Uterus (tissue), 4 donors: ENCODE results near the gene GATA3. TPM values are rescaled to one million over a fixed set of nuclear protein-coding genes. Genes with fewer than 3 reads are reported as not detected.

Experiments
- DNase-seq, 2 donors: peaks; one replicate each; pipeline ENCODE4 v3.0.0-alpha.2; 2019 to 2020
- H3K27ac ChIP-seq, 2 donors: fragments of 200-600 bp; sonication (generic); 1 replicate in 1 of 2; 2 replicates in 1 of 2; pipeline ENCODE4 v1.5.1; 2016 to 2018
- H3K27me3 ChIP-seq, 2 donors: fragments of 200-600 bp; sonication (generic); one replicate each; pipeline ENCODE4 v1.5.1; 2018 to 2019; ENCODE audit warnings: control low read depth in 1 of 2
- H3K36me3 ChIP-seq, 2 donors: fragments of 200-600 bp; sonication (generic); one replicate each; pipeline ENCODE4 v1.5.1; 2019; ENCODE audit warnings: control low read depth in 1 of 2
- H3K4me1 ChIP-seq, 2 donors: fragments of 200-600 bp; sonication (generic); one replicate each; pipeline ENCODE4 v1.5.1; 2018 to 2019; ENCODE audit warnings: control low read depth in 1 of 2
- H3K4me3 ChIP-seq, 2 donors: fragments of 200-600 bp; sonication (generic); 1 replicate in 1 of 2; 2 replicates in 1 of 2; pipeline ENCODE4 v1.5.1; 2018 to 2019; ENCODE audit warnings: mild to moderate bottlenecking in 1 of 2
- H3K9me3 ChIP-seq, 2 donors: fragments of 200-600 bp; sonication (generic); one replicate each; pipeline ENCODE4 v1.5.1; 2019; ENCODE audit warnings: control low read depth in 1 of 2
- CTCF ChIP-seq, 4 experiments: fragments of 200-600 bp in 2 of 4; fragments of 450-650 bp in 2 of 4; sonication (generic) in 2 of 4; IDR thresholded peaks; one replicate each; pipeline ENCODE4 v1.5.1; 2016 to 2019; ENCODE audit warnings: antibody characterized with exemption in 4 of 4, mild to moderate bottlenecking in 2 of 4, moderate library complexity in 1 of 4
- POLR2A ChIP-seq, 2 donors: fragments of 450-650 bp; IDR thresholded peaks; one replicate each; pipeline ENCODE4 v1.6.1; 2016; ENCODE audit warnings: antibody characterized with exemption in 2 of 2, mild to moderate bottlenecking in 1 of 2, moderate library complexity in 1 of 2
- intact Hi-C: fragments of 100-400 bp; cut with DNase I; formaldehyde crosslinking; loops from one replicate; pipeline ENCODE4 v1.15.1; 2023; ENCODE audit warnings: low total_unique reads
- total RNA-seq, 4 donors: library from RNA; depleted of rRNA in 3 of 4; stranded (reverse); fragments of >200 nt in 3 of 4; gene quantifications; one replicate each; pipeline versions ENCODE4 v1.1.0 to v1.2.4, GENCODE V29; 2014 to 2023
- donor health status: DM: yes; HTN: yes; CAD: no.

Gene GATA3
- total RNA-seq, 4 donors from 2014 or later: 0.28 to 2.1 TPM; not detected in 2

GRCh38 chr10:8115618-8115980, 61.1 kb downstream of the GATA3 start:
- DNase-seq: no peak
- no peaks in the 10 kb centered on the region for H3K9me3 ChIP-seq
- no peak overlapping the region for H3K27ac ChIP-seq
- intact Hi-C loops: no loop called here
- no peaks in the 10 kb centered on the region for H3K4me1 ChIP-seq
- no peaks in the 10 kb centered on the region for H3K27me3 ChIP-seq
- TF ChIP-seq CTCF (IDR thresholded peaks at IDR 0.05) (no peak), POLR2A (IDR thresholded peaks at IDR 0.05) (no peak)
- no peak overlapping the region for H3K4me3 ChIP-seq
- H3K36me3 ChIP-seq: no peaks in the 10 kb centered on the region

- DNase-seq: no peak
Measured at GRCh38 chr10:8116474-8116873, 62.0 kb downstream of the GATA3 start.

GRCh38 chr10:8116926-8117493, 62.5 kb downstream of the GATA3 start:
- intact Hi-C loops: no loop called here
- no peaks in the 10 kb centered on the region for H3K36me3 ChIP-seq
- H3K27ac ChIP-seq: no peak overlapping the region
- TF ChIP-seq POLR2A (IDR thresholded peaks at IDR 0.05) (no peak), CTCF (IDR thresholded peaks at IDR 0.05) (no peak)
- H3K27me3 ChIP-seq: no peaks in the 10 kb centered on the region
- H3K4me1 ChIP-seq: no peaks in the 10 kb centered on the region
- DNase-seq: no peak
- no peaks in the 10 kb centered on the region for H3K9me3 ChIP-seq
- no peak overlapping the region for H3K4me3 ChIP-seq

More at GRCh38 chr10:8116474-8116873, 62.0 kb downstream of the GATA3 start:
- H3K4me3 ChIP-seq: no peak overlapping the region
- H3K9me3 ChIP-seq: no peaks in the 10 kb centered on the region
- TF ChIP-seq CTCF (IDR thresholded peaks at IDR 0.05) (no peak), POLR2A (IDR thresholded peaks at IDR 0.05) (no peak)
- intact Hi-C loops: no loop called here
- H3K36me3 ChIP-seq: no peaks in the 10 kb centered on the region
- H3K27me3 ChIP-seq: no peaks in the 10 kb centered on the region
- no peak overlapping the region for H3K27ac ChIP-seq
- no peaks in the 10 kb centered on the region for H3K4me1 ChIP-seq

- Histone ChIP-seq H3K4me1 (no peaks in the 10 kb centered on the region), H3K9me3 (no peaks in the 10 kb centered on the region), H3K36me3 (no peaks in the 10 kb centered on the region), H3K27ac (no peak overlapping the region), H3K27me3 (no peaks in the 10 kb centered on the region), H3K4me3 (no peak overlapping the region)
- TF ChIP-seq POLR2A (IDR thresholded peaks at IDR 0.05) (no peak), CTCF (IDR thresholded peaks at IDR 0.05) (no peak)
- intact Hi-C loops: no loop called here
- DNase-seq: no peak
Measured at GRCh38 chr10:8121201-8121890, 66.9 kb downstream of the GATA3 start.

- H3K9me3 ChIP-seq: no peaks in the 10 kb centered on the region
- no peaks in the 10 kb centered on the region for H3K27me3 ChIP-seq
- no peaks in the 10 kb centered on the region for H3K36me3 ChIP-seq
- no peak for DNase-seq
- intact Hi-C loops: no loop called here
- H3K4me3 ChIP-seq: no peak overlapping the region
- no peak for TF ChIP-seq CTCF (IDR thresholded peaks at IDR 0.05)
- TF ChIP-seq POLR2A (IDR thresholded peaks at IDR 0.05): no peak
- H3K4me1 ChIP-seq: no peaks in the 10 kb centered on the region
- H3K27ac ChIP-seq: no peak overlapping the region
Measured at GRCh38 chr10:8122611-8123369, 68.3 kb downstream of the GATA3 start.
